GM18867 (cell line): ENCODE data around the gene GPNMB.
"Not testable (repeated sequence)": the region's sequence is repeated elsewhere in the genome, so short reads cannot be mapped to it uniquely, and the experiment has no call there.

Source experiments
- ATAC-seq: cut with Tn5 transposase; IDR thresholded peaks from one replicate; pipeline ENCODE4 v1.9.1; 2021; ENCODE audit warnings: mild to moderate bottlenecking, moderate library complexity; ENCODE audit not compliant: unreplicated experiment

GPNMB gene

DNA sequence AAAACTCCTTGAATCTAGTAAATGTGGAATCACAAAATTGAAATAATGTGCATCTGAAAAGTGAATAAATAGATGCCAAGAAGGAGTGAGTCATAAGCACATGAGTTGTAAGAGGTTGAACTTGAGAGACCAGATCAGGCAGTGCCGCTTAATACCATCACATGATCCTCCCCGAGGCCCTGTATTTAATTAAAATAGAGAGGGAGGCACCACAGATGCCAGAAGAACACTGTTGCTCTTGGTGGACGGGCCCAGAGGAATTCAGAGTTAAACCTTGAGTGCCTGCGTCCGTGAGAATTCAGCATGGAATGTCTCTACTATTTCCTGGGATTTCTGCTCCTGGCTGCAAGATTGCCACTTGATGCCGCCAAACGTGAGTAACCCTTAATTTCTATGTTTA lies at the start of gene GPNMB:
Gene GPNMB (plus strand): TSS at position 221 of the 400 bp plus-strand sequence. CDS start 83 bp downstream, at position 304.
- ATAC-seq: no peak

GRCh38 chr7:23197745-23198144 lies 48.8 kb upstream of the GPNMB start:
- ATAC-seq: not testable (repeated sequence)

GRCh38 chr7:23200331-23200730 lies 46.2 kb upstream of the GPNMB start:
- ATAC-seq: no peak

DNA sequence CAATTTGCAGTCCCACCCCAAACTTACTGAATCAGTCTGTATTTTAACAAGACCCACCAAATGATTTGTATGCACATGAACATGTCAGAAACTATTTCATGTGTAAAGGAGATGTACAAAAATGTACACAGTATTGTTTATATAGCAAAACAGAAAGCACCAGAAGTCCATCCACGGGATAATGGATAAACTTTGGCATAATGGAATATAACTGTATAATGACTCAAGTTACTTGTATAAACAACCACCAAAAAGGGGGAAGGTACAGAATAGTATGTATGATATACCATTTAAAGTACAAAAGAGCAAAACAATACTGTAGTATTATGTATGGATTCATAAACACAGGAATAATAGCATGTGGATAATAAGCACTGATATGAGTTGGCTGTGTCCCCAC lies 42.3 kb upstream of the GPNMB start:
- no peak for ATAC-seq

DNA sequence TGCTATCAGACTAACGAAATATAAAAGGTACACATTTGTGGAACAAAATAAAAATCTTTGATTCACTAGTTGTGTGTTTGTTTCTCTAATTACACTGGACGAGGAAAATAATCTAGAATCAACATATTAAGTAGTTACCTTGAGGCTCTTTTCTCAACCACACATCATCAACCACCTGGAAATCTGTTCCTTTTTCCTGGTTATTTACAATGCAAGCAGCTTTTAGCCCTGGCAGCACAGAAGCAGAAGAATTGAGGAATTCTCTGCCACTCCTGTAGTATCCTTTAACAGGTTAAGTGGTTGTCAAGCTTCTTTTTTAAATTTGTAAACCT lies 41.0 kb upstream of the GPNMB start:
- ATAC-seq: no peak

DNA sequence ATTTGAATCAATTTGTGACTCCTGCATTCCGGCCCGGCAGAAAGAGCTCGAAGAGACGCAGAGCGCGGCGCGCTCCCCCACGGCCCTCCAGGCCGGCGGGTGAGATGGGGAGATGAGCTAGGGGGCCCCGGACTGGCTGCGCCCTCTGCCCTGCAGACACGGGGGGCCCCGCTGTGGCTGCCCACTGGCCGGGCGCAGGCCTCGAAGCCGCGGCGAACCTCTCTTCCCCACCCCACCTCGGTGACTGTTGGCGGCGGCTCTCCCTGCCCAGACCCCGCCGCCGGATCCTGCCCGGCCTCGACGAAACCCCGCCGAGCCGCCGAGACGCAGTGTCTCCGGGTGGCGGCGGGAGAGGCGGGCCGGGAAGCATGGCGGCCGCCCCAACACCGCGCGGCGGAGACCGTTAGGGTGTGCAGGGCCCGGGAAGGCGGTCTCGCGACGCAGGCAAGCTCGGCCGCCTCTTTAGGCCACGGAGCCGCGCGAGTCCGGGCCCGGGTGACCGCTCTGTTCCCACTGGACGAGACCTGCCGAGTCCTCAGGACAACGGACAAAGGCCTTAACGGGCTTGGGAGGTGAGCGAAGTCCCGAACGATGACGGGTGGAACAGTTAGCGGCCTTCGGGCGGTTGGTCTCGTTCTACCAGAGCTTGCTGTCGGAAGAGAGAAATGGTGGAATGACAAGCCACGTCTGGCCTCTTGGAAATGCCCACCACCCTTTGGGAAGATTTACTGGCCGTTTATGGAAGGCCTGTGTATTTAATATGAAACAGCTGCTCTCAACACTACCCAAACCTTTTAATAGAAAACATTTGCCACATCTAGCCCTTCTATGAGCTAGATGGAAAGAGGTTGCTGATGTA lies 40.4 kb upstream of the GPNMB start:
- ATAC-seq: no peak

DNA sequence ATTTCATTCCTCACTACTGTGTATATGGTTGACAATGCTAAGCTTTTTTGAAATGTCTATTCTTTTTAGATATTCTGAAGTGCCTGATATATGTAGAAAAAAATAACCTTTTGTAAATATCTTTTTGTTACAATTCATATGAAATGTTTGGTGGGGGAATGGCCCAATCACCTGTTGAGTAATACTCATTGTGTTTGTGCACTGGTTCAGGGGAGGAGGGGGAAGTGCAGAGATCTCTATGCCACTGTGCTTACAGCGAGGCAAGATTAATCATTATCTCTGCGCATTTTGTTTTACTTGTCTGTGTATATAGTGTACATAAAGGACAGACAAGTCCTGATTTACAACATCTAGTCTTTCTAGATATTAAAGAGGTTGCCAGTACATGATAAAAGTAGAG lies 39.6 kb upstream of the GPNMB start:
- no peak for ATAC-seq

GRCh38 chr7:23207884-23208283 lies 38.7 kb upstream of the GPNMB start:
- no peak for ATAC-seq

GRCh38 chr7:23208316-23208715 lies 38.3 kb upstream of the GPNMB start:
- no peak for ATAC-seq

GRCh38 chr7:23210506-23210905 lies 36.1 kb upstream of the GPNMB start:
- no peak for ATAC-seq

DNA sequence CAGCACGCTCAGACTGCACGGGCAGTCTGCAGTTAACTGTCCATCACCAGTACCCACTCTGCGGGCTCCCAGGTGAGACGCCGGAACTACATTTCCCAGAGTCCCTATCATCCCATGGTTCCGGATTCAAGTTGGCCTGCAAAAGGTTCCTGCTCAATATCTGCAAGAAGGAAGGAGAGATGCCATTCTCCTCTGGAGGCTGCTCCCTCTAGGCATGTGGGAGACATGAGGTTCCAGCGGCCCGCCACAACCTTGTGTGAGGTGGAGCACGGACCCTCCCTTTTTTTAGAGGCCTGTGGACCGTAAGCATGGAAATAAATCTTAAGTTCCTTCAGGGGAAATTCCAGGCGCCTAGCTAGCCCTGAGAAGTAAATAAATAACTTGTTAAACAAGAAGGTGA lies 35.0 kb upstream of the GPNMB start:
- ATAC-seq: no peak

GRCh38 chr7:23212395-23212794 lies 34.2 kb upstream of the GPNMB start:
- no peak for ATAC-seq

DNA sequence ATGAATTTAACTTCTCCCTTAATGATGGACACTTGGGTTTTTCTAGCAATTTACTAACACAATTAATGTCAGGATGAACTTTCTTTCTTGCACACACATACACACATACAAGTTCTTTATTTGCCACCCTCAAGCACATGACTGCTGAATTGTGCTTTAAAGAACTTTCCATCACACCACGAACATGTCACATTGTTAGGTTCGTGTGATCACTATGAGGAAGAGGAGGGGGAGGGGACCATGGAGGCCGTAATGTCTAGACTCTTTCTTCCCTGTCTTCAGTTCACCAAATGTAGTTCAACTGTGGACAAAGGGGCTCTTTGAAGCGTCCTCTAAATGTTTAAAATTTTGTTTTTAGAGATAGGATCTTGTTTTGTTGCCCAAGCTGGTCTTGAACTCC lies 33.7 kb upstream of the GPNMB start:
- ATAC-seq: no peak

DNA sequence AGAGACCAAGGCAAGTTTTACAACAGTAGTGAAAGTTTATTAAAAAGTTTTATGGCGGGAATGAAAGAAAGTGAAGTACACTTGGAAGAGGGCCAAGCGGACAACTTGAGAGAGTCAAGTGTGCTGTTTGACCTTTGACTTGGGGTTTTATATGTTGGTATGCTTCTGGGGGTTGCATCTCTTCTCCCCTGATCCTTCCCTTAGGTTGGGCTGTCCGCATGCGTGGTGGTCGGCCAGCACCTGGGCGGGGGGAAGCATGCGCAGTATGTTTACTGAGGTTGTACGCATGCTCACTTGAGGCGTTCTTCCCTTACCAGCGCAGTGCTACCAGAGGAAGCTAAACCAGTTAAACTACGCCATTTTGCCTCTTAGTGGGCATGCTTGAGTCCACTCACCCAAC lies 32.8 kb upstream of the GPNMB start:
- no peak for ATAC-seq

DNA sequence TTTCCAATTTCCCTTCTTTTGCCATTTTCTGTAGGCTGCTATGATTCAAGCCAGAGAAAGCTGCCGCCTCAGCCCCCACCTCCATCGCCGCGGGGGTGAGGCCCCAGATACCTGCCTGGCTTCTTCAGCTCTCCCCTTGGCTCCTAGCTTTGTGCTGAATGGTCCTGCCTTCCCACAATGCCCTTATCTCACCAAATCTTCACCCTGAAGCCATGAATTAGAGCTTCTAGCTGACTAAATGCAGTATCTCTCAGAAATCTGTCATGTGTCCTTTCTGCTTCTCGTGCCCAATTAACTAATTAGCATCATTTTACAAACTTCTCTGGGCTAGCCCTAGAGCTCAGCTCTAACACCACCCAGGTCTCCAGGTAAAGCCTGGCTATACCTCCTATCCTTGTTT lies 32.2 kb upstream of the GPNMB start:
- no peak for ATAC-seq

- no peak for ATAC-seq
Observed at GRCh38 chr7:23214938-23215337, 31.6 kb upstream of the GPNMB start.

- ATAC-seq: no peak
Observed at GRCh38 chr7:23216021-23216420, 30.6 kb upstream of the GPNMB start.

DNA sequence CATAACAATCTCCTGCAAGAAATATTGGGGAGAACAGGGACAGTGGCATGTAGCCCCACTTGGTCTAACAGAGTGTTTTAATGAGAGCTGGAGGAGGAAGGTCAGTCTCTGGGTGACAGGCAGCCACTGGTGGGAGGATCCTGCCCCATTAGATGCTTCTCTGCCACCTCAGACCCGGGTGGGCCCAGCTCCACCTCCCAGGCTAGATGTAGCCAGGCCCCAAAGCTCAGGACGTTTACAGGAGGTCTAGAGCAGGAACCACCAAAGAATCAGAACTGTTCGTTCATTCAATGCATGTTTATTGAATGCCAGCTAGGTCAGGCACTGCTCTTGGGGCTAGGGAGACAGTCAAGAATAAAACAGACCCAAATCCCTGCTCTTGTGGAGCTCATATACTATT lies 28.4 kb upstream of the GPNMB start:
- no peak for ATAC-seq

GRCh38 chr7:23220690-23221305 lies 25.8 kb upstream of the GPNMB start:
- ATAC-seq: no peak

GRCh38 chr7:23222439-23223030 lies 24.0 kb upstream of the GPNMB start:
- no peak for ATAC-seq

DNA sequence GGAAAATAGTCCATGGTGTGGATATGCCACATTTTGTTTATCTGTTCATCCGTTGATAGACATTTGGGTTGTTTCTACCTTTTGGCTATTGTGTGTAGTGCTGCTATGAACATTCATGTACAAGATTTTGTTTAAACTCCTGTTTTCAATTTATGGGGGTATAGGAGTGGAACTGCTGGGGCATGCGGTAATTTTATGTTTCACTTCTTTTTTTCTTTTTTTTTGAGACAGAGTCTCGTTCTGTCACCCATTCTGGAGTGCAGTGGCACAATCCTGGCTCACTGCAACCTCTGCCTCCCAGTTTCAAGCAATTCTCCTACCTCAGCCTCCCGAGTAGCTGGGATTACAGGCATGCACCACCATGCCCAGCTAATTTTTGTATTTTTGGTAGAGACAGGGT lies 22.2 kb upstream of the GPNMB start:
- ATAC-seq: peak; percentile 66

DNA sequence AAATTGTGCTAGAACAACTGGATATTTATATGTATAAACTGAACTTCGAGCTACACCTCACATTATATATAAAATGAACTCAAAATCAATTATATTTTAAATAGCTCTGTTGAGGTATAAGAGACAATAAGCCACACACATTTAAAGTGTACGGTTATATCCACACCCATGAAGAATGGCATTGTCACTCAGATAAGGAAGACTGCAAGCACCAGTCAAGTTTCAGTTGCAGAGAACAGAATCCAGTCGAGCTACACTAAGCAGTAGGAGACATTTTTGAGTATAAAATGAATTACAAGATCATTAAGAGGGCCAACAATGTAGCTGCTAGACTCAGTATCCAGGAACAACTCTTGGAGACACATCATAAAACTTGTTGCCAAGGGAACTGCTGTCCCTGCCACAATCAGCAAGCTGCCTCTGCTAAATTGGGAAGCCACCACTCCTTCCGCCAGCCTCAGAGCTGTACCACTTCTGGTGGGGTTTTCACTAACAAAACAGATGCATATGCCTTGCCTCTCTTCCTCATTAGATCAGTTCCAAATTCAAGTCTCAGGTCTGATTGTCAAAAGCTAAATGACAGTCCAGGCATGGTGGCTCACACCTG lies 19.6 kb upstream of the GPNMB start:
- no peak for ATAC-seq
